GM12872 (cell line): ENCODE results near the gene ATP1A1.

Source experiments
- CTCF ChIP-seq: IDR thresholded peaks from 3 replicates; pipeline ENCODE4 v1.5.1; 2011; ENCODE audit warnings: low read depth, mild to moderate bottlenecking, low read length, moderate library complexity; ENCODE audit not compliant: insufficient read depth

The ATP1A1 gene

DNA sequence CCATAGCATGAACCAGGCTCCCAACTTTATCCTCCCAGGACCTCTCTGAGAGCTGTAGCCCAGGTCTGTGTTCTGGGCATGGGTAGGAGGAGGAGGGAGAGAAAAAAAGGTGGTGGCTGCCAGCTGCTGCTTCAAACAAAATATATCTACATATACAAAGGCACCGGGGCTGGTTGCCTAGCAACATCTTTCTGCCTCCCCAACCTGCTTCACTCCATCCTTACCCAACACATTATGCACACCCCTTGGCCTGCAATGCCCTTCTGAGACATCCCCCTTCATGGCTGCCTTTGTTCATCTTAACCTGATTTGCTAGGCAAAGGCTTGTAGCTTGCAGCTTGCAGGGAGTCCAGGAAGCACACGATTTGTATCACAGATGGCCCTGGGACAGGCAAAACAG lies 27.2 kb upstream of the ATP1A1 start:
- no peak for TF ChIP-seq CTCF

DNA sequence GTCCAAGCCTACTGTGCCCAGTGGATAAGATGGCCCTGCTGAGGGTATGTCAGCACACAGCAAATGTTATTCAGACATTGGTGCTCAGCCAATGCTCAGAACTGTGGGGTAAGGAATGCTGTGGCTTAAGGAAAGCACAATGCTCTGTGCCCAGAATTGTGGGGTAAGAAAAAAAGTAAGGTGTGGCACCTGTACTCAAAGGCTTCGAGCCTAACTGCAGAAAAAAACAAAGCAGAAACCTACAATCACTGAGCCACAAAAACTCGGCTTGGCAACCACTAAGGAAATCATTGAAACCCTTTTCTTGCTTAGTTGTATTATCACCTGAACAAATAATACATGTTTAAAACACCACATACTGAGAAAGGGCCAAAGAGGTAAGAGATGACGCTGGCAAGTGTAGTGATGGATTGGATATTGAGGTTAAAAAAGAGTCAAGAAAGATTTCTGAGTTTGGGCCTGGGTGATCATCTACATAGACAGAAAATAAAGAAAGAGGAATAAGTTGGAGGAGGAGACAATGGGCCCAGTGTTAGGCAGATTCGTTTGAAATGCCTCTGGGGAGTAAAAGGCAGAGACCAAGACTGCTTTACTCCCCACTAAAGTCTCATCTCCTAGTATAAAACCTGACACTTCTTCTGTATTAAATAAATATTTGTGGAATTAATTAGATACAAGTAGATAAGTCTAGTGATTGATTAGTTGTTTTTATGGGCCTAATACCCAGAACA lies 25.9 kb upstream of the ATP1A1 start:
- no peak for TF ChIP-seq CTCF

DNA sequence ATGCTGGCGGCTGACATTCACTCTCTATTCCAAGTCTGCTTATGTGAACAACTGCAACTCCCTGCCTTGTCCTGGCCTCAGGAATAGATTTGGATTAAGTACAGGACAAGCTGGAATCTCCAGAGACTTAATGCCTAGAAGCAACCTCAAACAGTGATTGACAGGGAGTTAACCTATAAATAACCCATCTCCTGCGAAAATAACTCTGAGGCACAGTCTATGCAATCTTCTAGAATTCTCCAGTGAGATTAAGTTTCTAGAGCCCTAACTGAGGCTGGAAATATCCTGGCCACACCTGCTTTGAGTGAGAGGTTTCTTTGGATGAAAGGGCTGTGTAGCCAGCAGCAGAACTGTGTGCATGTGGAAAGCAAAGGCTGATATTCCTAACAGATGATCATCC lies 25.3 kb upstream of the ATP1A1 start:
- no peak for TF ChIP-seq CTCF

DNA sequence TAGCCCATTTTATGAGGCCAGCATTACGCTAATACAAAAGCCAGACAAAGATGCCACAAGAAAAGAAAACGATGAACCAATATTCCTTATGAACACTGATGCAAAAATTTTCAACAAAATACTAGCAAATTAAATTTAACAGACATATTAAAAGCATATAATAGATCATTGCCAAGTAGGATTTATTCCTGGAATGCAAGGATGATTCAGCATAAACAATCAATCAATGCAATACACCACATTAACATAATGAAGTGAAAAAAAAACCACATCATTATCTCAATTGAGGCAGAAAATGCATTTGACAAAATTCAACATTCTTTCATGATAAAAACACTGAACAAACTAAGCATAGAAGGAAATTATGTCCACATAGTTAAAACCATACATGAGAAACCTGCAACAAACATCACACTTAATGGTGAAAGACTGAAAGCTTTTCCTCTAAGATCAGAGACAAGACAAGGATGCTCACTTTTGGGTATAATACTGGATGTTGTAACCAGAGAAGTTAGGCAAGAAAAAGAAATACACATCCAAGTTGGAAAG lies 22.9 kb upstream of the ATP1A1 start:
- TF ChIP-seq CTCF: no peak

GRCh38 chr1:116351914-116352313 lies 21.1 kb upstream of the ATP1A1 start:
- no peak for TF ChIP-seq CTCF

- TF ChIP-seq CTCF: no peak
These were observed 20.7 kb upstream of the ATP1A1 start for GRCh38 chr1:116352349-116352813.

GRCh38 chr1:116353155-116353554 lies 19.9 kb upstream of the ATP1A1 start:
- TF ChIP-seq CTCF: no peak
